Mucosa of rectum (tissue), 2 donors: ENCODE measurements around the gene RALGDS.

Experiments used
- H3K27ac ChIP-seq, 2 donors: one replicate each; pipeline ENCODE4 v1.7.0; 2013; ENCODE audit warnings: inconsistent platforms in 2 of 2, low read depth in 2 of 2, low read length in 2 of 2
- H3K27me3 ChIP-seq, 2 donors: one replicate each; pipeline ENCODE4 v1.7.0; 2013; ENCODE audit warnings: low read length in 2 of 2; ENCODE audit not compliant: control insufficient read depth in 2 of 2, insufficient read depth in 2 of 2
- H3K36me3 ChIP-seq, 2 donors: one replicate each; pipeline ENCODE4 v1.7.0; 2013; ENCODE audit warnings: low read length in 2 of 2; ENCODE audit not compliant: control insufficient read depth in 2 of 2, insufficient read depth in 2 of 2
- H3K4me1 ChIP-seq, 2 donors: one replicate each; pipeline ENCODE4 v1.7.0; 2013; ENCODE audit warnings: low read length in 2 of 2, mild to moderate bottlenecking in 1 of 2; ENCODE audit not compliant: control insufficient read depth in 2 of 2, insufficient read depth in 2 of 2
- H3K4me3 ChIP-seq, 2 donors: one replicate each; pipeline ENCODE4 v1.7.0; 2013; ENCODE audit warnings: low read length in 2 of 2
- H3K9ac ChIP-seq, 2 donors: one replicate each; pipeline ENCODE4 v1.7.0; 2013; ENCODE audit warnings: low read length in 2 of 2, low read depth in 1 of 2, mild to moderate bottlenecking in 1 of 2
- H3K9me3 ChIP-seq, 2 donors: one replicate each; pipeline ENCODE4 v1.7.0; 2013; ENCODE audit warnings: low read length in 2 of 2; ENCODE audit not compliant: control insufficient read depth in 2 of 2
- donor health status: healthy.
- donor health status: Normal muscosa, but diverticular disease.

RALGDS gene

GRCh38 chr9:133105461-133105770 lies 15.6 kb downstream of the RALGDS start:
- no peak overlapping the region for H3K4me3 ChIP-seq

GRCh38 chr9:133104718-133105460 lies 16.2 kb downstream of the RALGDS start:
- H3K27me3 ChIP-seq = no peaks in the 10 kb centered on the region
- peaks cover 0 to 3% of the 10 kb centered on the region in 2 donors for H3K4me1 ChIP-seq
- H3K4me3 ChIP-seq = no peak overlapping the region
- H3K9ac ChIP-seq = no peak overlapping the region
- H3K36me3 ChIP-seq = peaks cover 66 to 73% of the 10 kb centered on the region in 2 donors
- H3K9me3 ChIP-seq = no peaks in the 10 kb centered on the region
- H3K27ac ChIP-seq = no peak overlapping the region

More at GRCh38 chr9:133105461-133105770, 15.6 kb downstream of the RALGDS start:
- no peaks in the 10 kb centered on the region for H3K27me3 ChIP-seq
- peaks cover 66 to 73% of the 10 kb centered on the region in 2 donors for H3K36me3 ChIP-seq
- no peaks in the 10 kb centered on the region for H3K9me3 ChIP-seq
- H3K27ac ChIP-seq = no peak overlapping the region
- H3K9ac ChIP-seq = no peak overlapping the region
- peaks cover 0 to 3% of the 10 kb centered on the region in 2 donors for H3K4me1 ChIP-seq

DNA sequence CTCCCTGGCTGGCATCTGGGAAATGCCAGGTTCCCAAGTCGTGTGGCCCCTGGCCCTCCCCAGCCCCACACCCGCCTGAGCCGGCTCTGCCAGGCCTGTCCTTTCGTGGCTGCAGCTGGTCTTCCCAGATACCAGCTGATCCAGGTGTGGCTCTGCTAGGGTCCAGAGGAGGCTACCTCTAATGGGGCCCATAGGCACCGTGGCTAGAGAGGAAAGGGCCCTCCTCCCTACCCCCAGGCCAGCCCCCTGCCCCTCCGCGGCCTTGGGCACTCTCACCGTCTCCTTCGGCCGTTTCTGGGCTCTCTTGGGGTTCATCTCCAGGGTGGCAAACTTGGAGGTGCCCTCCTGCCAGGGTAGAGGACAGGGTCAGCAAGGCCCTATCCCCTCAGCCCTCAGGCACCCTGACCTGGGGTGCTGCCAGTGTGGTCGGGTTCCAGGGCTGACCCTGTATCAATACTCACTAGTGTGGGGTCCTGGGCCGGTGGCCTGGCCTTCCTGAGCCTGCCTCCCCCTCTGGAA lies 17.0 kb downstream of the RALGDS start:
- Histone ChIP-seq H3K4me1 (peaks cover 0 to 3% of the 10 kb centered on the region in 2 donors), H3K9ac (no peak overlapping the region), H3K9me3 (no peaks in the 10 kb centered on the region), H3K4me3 (no peak overlapping the region), H3K27ac (no peak overlapping the region), H3K27me3 (no peaks in the 10 kb centered on the region), H3K36me3 (peaks cover 74 to 76% of the 10 kb centered on the region in 2 donors)

- peak overlapping the region in 1 of 2 donors; percentile 8 for H3K27ac ChIP-seq
- H3K4me3 ChIP-seq = no peak overlapping the region
- H3K9me3 ChIP-seq = no peaks in the 10 kb centered on the region
- H3K27me3 ChIP-seq = no peaks in the 10 kb centered on the region
- peaks cover 0 to 3% of the 10 kb centered on the region in 2 donors for H3K4me1 ChIP-seq
- H3K36me3 ChIP-seq = peaks cover 74 to 76% of the 10 kb centered on the region in 2 donors
- no peak overlapping the region for H3K9ac ChIP-seq
Observed at GRCh38 chr9:133103183-133103986, 17.7 kb downstream of the RALGDS start.

DNA sequence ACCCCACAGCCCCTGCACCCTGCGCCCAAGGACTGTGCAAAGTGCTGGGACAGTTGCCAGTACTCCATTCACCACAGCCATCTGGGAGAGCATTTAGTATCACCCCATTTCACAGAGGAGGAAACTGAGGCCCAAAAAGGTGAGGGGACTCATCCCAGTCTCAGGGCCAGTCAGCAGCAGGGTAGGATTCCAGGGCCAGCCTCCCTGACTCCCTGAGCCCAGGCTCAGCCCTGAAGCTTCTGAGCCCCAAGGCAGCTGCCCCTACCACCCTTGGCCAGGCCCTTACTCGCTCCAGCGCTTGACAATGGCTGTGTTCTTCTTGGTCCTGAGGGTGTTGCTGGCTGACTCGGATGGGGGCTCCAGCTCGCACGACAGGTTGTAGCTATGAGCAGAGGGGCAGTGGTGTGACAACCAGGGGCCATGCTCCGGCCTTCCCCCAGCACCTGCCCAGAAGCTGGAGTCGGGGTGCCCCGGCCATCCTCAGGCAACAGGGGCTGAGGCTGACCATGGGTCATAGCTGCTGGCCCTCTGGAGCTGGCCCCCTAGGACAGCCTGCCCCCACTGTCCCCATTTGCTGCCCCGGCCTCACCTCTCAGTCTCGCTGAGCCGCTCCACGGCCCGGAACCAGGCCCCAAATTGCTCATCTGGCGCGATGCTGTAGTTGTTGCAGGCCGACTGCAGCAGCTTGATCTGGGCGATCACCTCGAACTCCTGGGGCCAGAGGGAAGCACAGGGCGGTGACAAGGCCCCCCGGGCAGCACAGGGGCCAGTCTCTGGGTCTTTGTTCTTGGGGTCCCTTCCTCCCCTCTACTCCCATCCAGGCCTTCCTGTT lies 18.6 kb downstream of the RALGDS start:
- H3K4me1 ChIP-seq = peaks cover 0 to 3% of the 10 kb centered on the region in 2 donors
- H3K9ac ChIP-seq = no peak overlapping the region
- H3K4me3 ChIP-seq = no peak overlapping the region
- H3K36me3 ChIP-seq = peaks cover 72 to 77% of the 10 kb centered on the region in 2 donors
- H3K27me3 ChIP-seq = no peaks in the 10 kb centered on the region
- H3K27ac ChIP-seq = no peak overlapping the region
- no peaks in the 10 kb centered on the region for H3K9me3 ChIP-seq

GRCh38 chr9:133101356-133102189 lies 19.5 kb downstream of the RALGDS start:
- H3K4me1 ChIP-seq = peaks cover 0 to 3% of the 10 kb centered on the region in 2 donors
- no peak overlapping the region for H3K27ac ChIP-seq
- H3K4me3 ChIP-seq = no peak overlapping the region
- peaks cover 0 to 2% of the 10 kb centered on the region in 2 donors for H3K9me3 ChIP-seq
- H3K27me3 ChIP-seq = no peaks in the 10 kb centered on the region
- peaks cover 64 to 74% of the 10 kb centered on the region in 2 donors for H3K36me3 ChIP-seq
- no peak overlapping the region for H3K9ac ChIP-seq

DNA sequence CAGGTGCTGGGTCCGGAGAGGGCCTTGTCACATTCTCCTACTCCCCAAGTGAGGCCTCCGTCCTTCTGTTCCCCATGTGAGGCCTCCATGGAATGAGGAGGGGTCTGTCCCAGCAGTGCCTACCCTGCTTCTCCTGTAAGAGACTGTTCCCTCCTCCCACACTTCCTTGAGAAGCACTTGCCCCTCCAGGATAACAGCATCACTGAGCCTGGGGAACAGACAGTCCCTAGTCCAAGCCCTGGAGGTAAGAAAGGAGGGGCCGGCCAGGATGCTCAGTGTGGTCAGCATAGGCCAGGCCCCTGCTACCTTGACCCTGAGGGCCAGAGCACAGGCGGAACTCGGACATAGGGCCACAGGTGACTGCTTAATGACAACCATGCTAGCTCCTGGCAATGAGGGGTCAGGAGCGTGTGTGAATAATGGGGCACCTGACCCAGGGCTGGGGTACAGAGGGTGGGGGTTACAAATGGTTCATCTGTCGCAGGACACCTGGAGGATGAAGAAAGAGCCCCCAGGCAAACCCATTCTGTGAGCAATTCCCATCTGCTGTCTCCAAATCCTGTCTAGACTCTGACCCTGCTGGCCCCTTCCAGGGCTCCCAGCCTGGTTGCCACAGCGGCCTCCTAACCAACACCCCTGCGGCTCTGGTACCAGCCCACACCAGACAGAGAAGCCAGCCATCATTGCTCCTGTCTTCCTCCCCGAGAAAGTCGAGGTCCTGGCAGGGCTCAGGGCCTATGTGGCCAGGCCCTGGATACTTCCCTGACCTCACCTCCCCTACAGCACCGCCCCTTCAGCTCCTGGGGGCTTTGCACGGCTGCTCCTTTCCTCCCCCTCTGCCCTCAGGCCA lies 20.3 kb downstream of the RALGDS start:
- Histone ChIP-seq H3K9ac (no peak overlapping the region), H3K9me3 (peaks cover 0 to 2% of the 10 kb centered on the region in 2 donors), H3K36me3 (peaks cover 59 to 67% of the 10 kb centered on the region in 2 donors), H3K27me3 (no peaks in the 10 kb centered on the region), H3K4me1 (peaks cover 0 to 3% of the 10 kb centered on the region in 2 donors), H3K27ac (no peak overlapping the region), H3K4me3 (no peak overlapping the region)

DNA sequence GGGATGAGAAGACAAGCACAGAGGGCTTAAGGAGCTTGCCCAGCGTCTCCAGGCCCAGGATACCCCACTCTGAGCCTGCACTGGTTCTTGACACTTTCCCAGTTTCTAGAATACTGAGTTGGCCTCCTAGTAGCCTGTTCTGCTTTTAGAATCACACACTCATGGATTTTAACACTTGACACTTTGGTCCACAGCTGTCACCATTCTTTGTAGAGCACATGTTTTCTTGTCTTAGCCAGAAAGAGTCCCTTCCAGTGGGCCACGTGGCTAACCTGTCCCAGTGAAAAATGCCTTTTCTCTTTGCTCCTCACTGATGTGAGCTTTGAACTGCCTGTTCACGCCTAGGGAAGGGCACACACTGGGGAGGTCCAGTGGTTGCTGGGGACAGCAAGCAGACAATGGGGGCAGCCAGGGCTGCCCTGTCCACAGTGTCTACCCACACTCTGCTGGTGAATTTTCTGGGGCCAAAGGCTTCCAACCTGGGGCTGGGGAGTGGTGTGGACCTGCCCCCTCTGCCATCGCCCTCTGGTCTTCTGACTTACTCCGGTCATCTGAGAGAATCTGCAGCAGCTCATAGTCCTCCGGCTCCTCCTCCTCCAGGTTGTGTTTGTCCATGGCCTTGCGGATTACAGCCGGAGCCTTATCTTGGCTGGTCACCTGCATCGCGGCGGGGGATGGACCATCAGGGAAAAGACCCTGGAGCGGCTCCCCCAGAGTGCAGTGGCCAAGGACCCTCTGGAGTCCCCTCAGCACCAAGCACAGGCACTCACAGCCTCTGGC lies 21.1 kb downstream of the RALGDS start:
- Histone ChIP-seq H3K9me3 (peaks cover 0 to 2% of the 10 kb centered on the region in 2 donors), H3K27me3 (no peaks in the 10 kb centered on the region), H3K4me3 (no peak overlapping the region), H3K36me3 (peaks cover 57 to 65% of the 10 kb centered on the region in 2 donors), H3K9ac (no peak overlapping the region), H3K27ac (no peak overlapping the region), H3K4me1 (peaks cover 0 to 3% of the 10 kb centered on the region in 2 donors)
